ENCODE measurements around the gene DRD3.

- TF ChIP-seq EZH2 (IDR thresholded peaks at IDR 0.05), result no peak
- TF ChIP-seq CTCF (IDR thresholded peaks at IDR 0.05), result no peak
- TF ChIP-seq EZH2phosphoT487 (IDR thresholded peaks at IDR 0.05), result no peak
Measured at GRCh38 chr3:114081037-114081436, 97.8 kb downstream of the DRD3 start.

Measured in neural progenitor cell (in vitro differentiated cells).